ENCODE results near the gene SHISA5.

Gene SHISA5

DNA sequence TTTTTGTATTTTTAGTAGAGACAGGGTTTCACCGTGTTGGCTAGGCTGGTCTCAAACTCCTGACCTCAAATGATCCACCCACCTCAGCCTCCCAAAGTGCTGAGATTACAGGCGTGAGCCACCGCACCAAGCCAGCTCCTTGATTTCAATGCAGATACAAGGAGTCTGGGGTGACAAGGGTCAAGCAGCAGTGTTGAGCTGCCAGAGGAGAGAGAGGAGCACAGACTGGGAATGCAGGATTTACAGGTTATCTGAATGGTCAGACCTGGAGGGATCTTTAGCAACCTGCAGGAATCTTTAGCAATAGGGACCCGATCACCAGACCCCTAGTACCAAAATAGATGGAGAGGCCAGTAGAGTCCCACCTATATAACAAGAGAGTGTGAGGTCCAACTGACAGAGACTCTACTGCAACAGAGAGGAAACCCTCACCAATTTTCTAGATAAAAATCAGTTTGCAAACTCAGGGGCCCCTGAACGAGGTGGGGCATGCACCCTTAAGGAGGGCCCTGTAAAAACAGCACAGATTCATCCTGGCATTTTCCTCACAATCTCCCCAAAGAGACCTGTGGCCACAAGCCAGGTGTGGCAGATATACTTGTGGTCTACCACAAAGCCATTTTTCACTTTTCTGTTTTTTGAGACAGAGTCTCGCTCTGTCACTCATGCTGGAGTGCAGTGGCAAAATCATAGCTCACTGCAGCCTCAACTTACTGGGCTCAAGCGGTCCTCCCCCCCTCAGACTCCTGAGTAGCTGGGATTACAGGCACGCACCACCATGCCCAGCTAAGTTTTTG lies 10.7 kb upstream of the SHISA5 start:
- Histone ChIP-seq H3K9ac (ENCODE audit: low read length) (no peak overlapping the region), H3K4me1 (ENCODE audit: control insufficient read depth, insufficient read depth, low read length) (no peaks in the 10 kb centered on the region), H3K27ac (ENCODE audit: low read depth, low read length) (no peak overlapping the region), H3K36me3 (ENCODE audit: control insufficient read depth, insufficient read depth, low read length) (no peaks in the 10 kb centered on the region), H3K27me3 (ENCODE audit: control insufficient read depth, insufficient read depth, low read length) (no peaks in the 10 kb centered on the region), H3K4me3 (ENCODE audit: low read length) (no peak overlapping the region)

DNA sequence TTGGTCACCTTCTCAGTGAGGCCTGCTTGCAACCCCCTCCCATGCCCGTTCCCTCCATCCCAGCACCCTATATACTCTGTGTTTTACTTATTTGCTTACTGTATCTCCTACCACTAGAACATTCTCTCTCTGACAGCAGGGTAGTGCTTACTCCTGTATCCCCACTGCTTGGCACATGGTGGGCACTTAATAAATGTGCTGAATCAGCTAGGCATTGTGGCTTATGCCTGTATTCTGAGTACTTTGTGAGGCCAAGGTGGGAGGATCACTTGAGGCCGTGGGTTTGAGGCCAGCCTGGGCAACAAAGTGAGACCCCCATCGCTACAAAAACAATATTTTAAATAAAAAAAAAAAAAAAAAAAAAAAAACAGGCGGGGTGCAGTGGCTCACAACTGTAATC lies 7.6 kb upstream of the SHISA5 start:
- Histone ChIP-seq H3K4me1 (ENCODE audit: control insufficient read depth, insufficient read depth, low read length) (no peaks in the 10 kb centered on the region), H3K9ac (ENCODE audit: low read length) (no peak overlapping the region), H3K27ac (ENCODE audit: low read depth, low read length) (no peak overlapping the region), H3K4me3 (ENCODE audit: low read length) (no peak overlapping the region), H3K36me3 (ENCODE audit: control insufficient read depth, insufficient read depth, low read length) (no peaks in the 10 kb centered on the region), H3K27me3 (ENCODE audit: control insufficient read depth, insufficient read depth, low read length) (no peaks in the 10 kb centered on the region)

DNA sequence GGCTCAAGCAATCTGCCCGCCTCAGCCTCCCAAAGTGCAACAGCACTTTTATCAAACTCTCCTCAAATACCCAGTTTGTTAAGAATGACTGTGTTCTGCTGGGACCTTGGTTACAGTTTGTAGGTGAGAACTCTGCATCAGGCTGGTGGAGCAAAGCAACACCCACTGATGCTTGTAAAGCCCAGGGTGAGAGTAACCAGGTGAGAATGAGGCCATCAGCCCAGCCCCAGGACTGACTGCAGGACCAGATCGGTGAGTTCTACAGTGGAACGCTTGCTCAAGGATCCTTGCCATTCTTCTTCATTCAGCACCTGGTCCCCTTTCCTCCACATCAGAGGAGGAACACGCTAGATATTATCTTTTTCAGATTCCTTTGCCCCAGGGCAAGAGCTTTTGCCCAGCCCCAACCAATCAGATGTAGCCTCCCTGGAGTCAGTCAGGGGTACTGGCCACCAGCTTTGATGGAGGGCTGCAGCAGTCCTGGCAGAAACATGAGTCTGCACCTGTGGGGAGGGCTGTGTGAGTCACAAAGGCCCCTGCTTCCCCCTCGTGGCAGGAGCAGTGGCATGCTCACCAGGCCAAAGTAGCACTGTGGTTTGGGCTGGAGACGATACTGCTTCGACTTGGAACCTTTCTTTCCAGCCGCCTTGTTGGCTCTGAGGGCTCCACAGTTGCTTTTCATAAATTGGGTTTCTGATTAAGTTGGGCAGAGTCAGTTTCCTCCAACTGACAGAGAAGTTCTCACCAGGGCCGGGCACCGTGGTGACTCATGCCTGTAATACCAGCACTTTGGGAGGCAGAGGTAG lies 3.5 kb upstream of the SHISA5 start:
- no peaks in the 10 kb centered on the region for H3K36me3 ChIP-seq (ENCODE audit: control insufficient read depth, insufficient read depth, low read length)
- H3K27ac ChIP-seq (ENCODE audit: low read depth, low read length): no peak overlapping the region
- H3K4me3 ChIP-seq (ENCODE audit: low read length): no peak overlapping the region
- H3K27me3 ChIP-seq (ENCODE audit: control insufficient read depth, insufficient read depth, low read length): no peaks in the 10 kb centered on the region
- no peak overlapping the region for H3K9ac ChIP-seq (ENCODE audit: low read length)
- H3K4me1 ChIP-seq (ENCODE audit: control insufficient read depth, insufficient read depth, low read length): peaks cover 11% of the 10 kb centered on the region

DNA sequence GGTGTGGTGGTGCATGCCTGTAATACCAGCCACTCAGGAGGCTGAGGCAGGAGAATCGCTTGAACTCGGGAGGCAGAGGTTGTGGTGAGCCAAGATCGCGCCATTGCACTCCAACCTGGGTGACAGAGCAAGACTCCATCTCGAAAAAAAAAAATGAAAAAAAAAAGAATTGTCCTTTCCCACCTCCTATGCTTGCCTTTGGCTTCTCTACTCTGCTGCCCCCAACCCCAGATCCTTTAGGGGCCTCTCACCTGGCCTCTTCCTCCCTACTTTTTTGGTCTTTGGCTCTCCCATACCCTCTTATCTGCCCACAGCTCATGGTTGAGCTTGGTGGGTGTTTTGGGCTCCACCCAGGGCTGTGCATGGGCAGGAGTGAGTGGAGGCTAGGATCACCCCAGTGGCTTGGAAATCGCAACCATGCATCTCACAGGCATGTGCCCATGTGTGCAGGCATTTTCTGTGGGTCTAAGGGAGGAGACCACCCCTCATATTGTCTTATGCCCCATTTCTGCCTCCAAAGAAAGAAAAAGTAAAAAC lies 2.1 kb upstream of the SHISA5 start:
- peaks cover 11% of the 10 kb centered on the region for H3K4me1 ChIP-seq (ENCODE audit: control insufficient read depth, insufficient read depth, low read length)
- no peak overlapping the region for H3K4me3 ChIP-seq (ENCODE audit: low read length)
- no peak overlapping the region for H3K9ac ChIP-seq (ENCODE audit: low read length)
- no peaks in the 10 kb centered on the region for H3K36me3 ChIP-seq (ENCODE audit: control insufficient read depth, insufficient read depth, low read length)
- no peaks in the 10 kb centered on the region for H3K27me3 ChIP-seq (ENCODE audit: control insufficient read depth, insufficient read depth, low read length)
- no peak overlapping the region for H3K27ac ChIP-seq (ENCODE audit: low read depth, low read length)

DNA sequence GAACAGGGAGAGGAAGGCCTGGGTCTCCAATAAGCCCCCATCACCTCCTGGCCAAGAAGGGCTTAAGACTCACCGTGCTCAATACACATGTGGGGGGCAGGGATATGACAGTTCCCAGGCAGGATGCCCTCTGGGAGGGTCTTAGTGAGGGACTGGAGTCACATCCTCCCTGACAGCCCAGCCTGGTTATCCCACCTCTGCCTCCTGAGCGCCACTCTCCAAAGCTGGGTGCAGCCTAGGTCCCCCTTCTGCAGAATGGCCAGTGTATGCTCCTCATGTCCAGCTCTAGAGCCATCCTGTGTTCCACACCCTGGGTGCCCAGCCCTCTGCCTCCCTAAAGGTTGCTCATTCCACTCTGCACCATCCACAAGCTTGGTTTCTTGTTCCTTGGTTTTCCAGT lies 1.2 kb upstream of the SHISA5 start:
- Histone ChIP-seq H3K36me3 (ENCODE audit: control insufficient read depth, insufficient read depth, low read length) (no peaks in the 10 kb centered on the region), H3K4me1 (ENCODE audit: control insufficient read depth, insufficient read depth, low read length) (peaks cover 11% of the 10 kb centered on the region), H3K9ac (ENCODE audit: low read length) (no peak overlapping the region), H3K27me3 (ENCODE audit: control insufficient read depth, insufficient read depth, low read length) (no peaks in the 10 kb centered on the region), H3K27ac (ENCODE audit: low read depth, low read length) (peak overlapping the region; percentile 96), H3K4me3 (ENCODE audit: low read length) (no peak overlapping the region)

DNA sequence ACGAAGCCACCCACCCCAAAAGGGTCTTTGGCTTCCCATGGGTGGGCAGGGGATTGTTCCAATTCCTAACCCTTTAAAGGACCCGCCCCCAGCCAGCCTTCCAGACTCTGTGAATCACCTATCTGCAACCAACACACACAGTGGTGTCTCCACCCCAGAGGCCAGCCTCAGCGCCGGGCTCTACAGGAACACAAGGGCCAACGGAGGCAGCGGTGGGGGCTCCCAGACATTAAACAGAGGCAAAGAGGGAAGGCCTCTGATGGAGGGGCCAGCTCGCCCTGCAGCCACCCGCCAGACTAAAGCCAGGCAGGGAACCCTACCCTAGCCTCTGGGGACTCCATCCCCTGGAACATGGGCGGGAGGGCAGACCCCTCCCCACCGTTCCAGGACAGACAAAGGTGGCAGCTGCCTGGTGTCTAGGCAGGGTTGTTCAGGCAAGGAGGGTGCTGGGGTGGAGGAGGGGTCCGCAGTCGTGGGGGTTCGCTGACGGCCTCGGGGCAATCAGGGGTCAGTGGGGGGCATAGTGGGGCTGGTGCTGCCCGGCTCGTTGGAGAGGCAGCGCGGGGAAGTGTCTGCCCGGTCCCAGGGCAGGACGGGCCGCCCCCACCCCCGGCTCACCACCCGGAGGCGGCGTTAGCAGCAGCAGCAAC lies 448 bp downstream of the SHISA5 start:
- H3K9ac ChIP-seq (ENCODE audit: low read length): peak overlapping the region; percentile 37
- H3K36me3 ChIP-seq (ENCODE audit: control insufficient read depth, insufficient read depth, low read length): no peaks in the 10 kb centered on the region
- H3K4me1 ChIP-seq (ENCODE audit: control insufficient read depth, insufficient read depth, low read length): peaks cover 11% of the 10 kb centered on the region
- peak overlapping the region; percentile 96 for H3K27ac ChIP-seq (ENCODE audit: low read depth, low read length)
- H3K4me3 ChIP-seq (ENCODE audit: low read length): peak overlapping the region; percentile 87
- H3K27me3 ChIP-seq (ENCODE audit: control insufficient read depth, insufficient read depth, low read length): no peaks in the 10 kb centered on the region

DNA sequence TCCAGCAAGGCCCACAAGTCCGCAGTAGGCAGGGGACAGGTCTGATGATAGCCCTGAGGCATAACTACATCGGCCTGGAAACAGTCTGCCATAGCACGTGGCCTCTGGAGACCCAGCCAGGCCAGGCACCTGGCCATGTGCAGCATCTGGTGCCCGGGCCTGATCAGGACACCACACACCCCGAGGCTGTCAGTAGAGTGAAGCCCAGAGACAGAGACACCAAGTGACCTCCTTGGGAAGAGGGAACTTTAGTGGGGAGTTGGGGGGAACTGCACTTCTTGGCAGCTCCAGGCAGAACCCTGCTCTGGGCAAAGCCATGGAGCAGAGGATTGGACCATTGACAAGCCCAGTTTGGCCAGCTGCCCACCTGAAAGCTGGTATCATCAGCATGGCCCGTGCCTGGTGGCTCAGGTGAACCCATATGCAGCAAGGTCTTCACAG lies 1.2 kb downstream of the SHISA5 start:
- no peak overlapping the region for H3K9ac ChIP-seq (ENCODE audit: low read length)
- no peaks in the 10 kb centered on the region for H3K36me3 ChIP-seq (ENCODE audit: control insufficient read depth, insufficient read depth, low read length)
- no peaks in the 10 kb centered on the region for H3K27me3 ChIP-seq (ENCODE audit: control insufficient read depth, insufficient read depth, low read length)
- peak overlapping the region; percentile 96 for H3K27ac ChIP-seq (ENCODE audit: low read depth, low read length)
- peak overlapping the region; percentile 87 for H3K4me3 ChIP-seq (ENCODE audit: low read length)
- peaks cover 11% of the 10 kb centered on the region for H3K4me1 ChIP-seq (ENCODE audit: control insufficient read depth, insufficient read depth, low read length)

DNA sequence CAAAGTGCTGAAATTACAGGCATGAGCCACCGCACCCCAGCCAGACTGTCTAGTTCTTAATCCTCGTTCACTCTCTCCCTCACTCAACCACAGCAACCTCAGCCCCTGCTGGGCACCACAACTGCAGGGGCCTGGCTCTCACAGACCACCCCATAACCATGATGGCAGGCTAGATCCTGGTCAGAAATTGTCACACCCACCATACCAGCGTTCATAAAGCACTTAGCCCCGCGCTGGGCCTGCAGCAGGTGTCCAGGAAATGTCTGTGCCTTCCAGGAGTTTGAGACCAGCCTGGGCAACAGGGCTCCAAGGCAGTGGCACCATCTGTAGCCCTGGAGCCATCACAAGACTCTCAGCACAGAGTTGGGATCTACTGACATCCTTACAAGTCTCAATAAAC lies 1.9 kb downstream of the SHISA5 start:
- Histone ChIP-seq H3K27me3 (ENCODE audit: control insufficient read depth, insufficient read depth, low read length) (no peaks in the 10 kb centered on the region), H3K4me3 (ENCODE audit: low read length) (no peak overlapping the region), H3K36me3 (ENCODE audit: control insufficient read depth, insufficient read depth, low read length) (no peaks in the 10 kb centered on the region), H3K27ac (ENCODE audit: low read depth, low read length) (peak overlapping the region; percentile 6), H3K4me1 (ENCODE audit: control insufficient read depth, insufficient read depth, low read length) (peaks cover 11% of the 10 kb centered on the region), H3K9ac (ENCODE audit: low read length) (no peak overlapping the region)

DNA sequence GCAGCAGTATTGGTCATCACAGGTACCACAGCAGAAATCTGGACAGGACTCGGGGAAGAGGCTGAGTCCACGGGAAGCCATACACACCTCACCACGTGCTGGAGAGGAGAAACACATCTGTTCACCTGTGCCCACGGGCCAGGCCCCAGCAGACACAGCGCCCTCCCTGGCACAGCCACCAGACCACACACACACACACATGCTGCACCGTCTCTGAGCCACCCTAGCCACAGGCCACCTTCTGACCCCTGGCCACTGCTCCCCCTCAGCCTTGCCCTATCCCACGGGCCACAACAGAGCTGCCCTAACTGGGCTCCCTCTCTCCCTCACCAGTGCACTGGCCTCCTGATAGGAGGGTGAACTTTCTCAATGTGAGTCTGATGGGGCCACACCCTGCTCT lies 2.8 kb downstream of the SHISA5 start:
- peaks cover 11% of the 10 kb centered on the region for H3K4me1 ChIP-seq (ENCODE audit: control insufficient read depth, insufficient read depth, low read length)
- no peaks in the 10 kb centered on the region for H3K36me3 ChIP-seq (ENCODE audit: control insufficient read depth, insufficient read depth, low read length)
- no peak overlapping the region for H3K27ac ChIP-seq (ENCODE audit: low read depth, low read length)
- no peaks in the 10 kb centered on the region for H3K27me3 ChIP-seq (ENCODE audit: control insufficient read depth, insufficient read depth, low read length)
- H3K9ac ChIP-seq (ENCODE audit: low read length): no peak overlapping the region
- H3K4me3 ChIP-seq (ENCODE audit: low read length): no peak overlapping the region

DNA sequence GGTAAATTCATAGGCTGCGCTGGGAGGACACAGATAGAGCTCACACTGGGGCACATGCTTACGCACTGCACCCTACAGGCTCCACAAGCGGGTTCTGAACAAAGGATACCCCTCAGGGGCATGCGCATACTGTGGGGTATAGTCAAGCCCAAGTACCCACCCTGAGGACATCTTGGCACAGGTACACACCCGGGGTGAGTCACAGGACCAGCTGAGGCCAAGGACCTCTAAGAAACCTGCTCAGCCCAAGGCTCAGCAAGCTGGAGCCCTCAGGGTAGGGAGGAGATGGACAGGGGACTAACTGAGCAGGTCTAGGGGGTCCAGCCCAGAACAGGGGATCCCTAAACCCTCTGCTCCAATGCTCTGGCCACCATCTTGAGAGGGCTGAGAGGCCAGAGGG lies 3.3 kb downstream of the SHISA5 start:
- no peaks in the 10 kb centered on the region for H3K36me3 ChIP-seq (ENCODE audit: control insufficient read depth, insufficient read depth, low read length)
- H3K4me1 ChIP-seq (ENCODE audit: control insufficient read depth, insufficient read depth, low read length): peaks cover 11% of the 10 kb centered on the region
- H3K27ac ChIP-seq (ENCODE audit: low read depth, low read length): no peak overlapping the region
- H3K9ac ChIP-seq (ENCODE audit: low read length): no peak overlapping the region
- no peak overlapping the region for H3K4me3 ChIP-seq (ENCODE audit: low read length)
- H3K27me3 ChIP-seq (ENCODE audit: control insufficient read depth, insufficient read depth, low read length): no peaks in the 10 kb centered on the region

DNA sequence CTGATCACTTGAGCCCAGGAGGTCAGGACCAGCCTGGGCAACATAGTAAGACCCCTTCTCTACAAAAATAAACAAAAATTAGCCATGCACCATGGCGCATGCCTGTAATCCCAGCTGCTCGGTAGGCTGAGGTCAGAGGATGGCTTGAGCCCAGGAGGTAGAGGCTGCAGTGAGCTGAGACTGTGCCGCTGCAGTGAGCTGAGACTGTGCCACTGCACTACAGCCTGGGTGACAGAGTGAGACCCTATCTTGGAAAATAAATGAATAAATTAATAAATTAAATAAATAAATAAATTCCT lies 10.8 kb downstream of the SHISA5 start:
- H3K27ac ChIP-seq (ENCODE audit: low read depth, low read length): no peak overlapping the region
- H3K4me3 ChIP-seq (ENCODE audit: low read length): no peak overlapping the region
- H3K4me1 ChIP-seq (ENCODE audit: control insufficient read depth, insufficient read depth, low read length): no peaks in the 10 kb centered on the region
- H3K36me3 ChIP-seq (ENCODE audit: control insufficient read depth, insufficient read depth, low read length): no peaks in the 10 kb centered on the region
- H3K27me3 ChIP-seq (ENCODE audit: control insufficient read depth, insufficient read depth, low read length): no peaks in the 10 kb centered on the region
- no peak overlapping the region for H3K9ac ChIP-seq (ENCODE audit: low read length)

DNA sequence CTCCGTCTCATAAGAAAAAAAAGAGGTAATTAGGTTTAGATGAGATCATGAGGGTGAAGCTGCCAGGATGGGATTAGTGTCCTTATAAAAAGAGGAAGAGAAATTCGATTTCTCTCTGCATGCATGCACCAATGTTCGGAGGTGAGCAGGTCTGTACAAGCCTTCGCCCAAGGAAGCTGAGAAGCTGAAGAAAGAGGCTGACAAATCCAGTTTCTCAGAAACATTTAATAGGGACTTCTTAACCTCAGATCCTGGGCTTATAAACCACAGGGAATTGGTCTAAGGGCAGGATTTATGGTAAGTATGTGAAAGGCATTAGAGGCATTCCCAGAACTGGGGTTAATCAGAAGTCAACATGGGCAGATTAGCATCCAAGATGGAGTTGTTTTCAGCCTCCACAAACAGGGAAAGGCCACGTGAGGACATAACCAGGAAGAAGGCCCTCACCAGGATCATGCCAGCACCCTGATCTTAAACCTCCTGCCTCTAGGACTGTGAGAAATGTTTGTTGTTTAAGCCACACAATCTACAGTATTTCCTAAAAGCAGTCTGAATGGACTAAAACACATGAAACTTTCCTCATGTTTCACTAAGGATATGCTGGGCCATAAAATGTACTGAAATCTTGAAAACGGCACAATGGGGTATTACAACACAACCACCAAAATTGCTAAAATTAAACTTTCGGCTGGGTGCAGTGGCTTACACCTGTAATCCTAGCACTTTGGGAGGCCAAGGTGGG lies 11.3 kb downstream of the SHISA5 start:
- H3K4me3 ChIP-seq (ENCODE audit: low read length): no peak overlapping the region
- no peak overlapping the region for H3K27ac ChIP-seq (ENCODE audit: low read depth, low read length)
- no peaks in the 10 kb centered on the region for H3K27me3 ChIP-seq (ENCODE audit: control insufficient read depth, insufficient read depth, low read length)
- no peak overlapping the region for H3K9ac ChIP-seq (ENCODE audit: low read length)
- H3K4me1 ChIP-seq (ENCODE audit: control insufficient read depth, insufficient read depth, low read length): no peaks in the 10 kb centered on the region
- no peaks in the 10 kb centered on the region for H3K36me3 ChIP-seq (ENCODE audit: control insufficient read depth, insufficient read depth, low read length)
